Bladder microvascular endothelial cell (primary cell): Measurements from ENCODE around the gene EIF2B4. TPM values are rescaled to one million over a fixed set of nuclear protein-coding genes. Genes with fewer than 3 reads are reported as not detected.

Experiments
- total RNA-seq: library from RNA; depleted of rRNA; stranded (reverse); fragments of >200 nt; gene quantifications from 2 replicates; pipeline ENCODE4 v1.2.3, GENCODE V29; 2014

EIF2B4 gene
- total RNA-seq, result 22.7 and 28.9 TPM in 2 replicates

GRCh38 chr2:27370026-27370815 is at the start of gene EIF2B4, which contains the start of gene SNX17:
TSS of gene EIF2B4 (minus strand) at chr2:27370338. CDS start at chr2:27370314, 24 bp downstream.
TSS of gene SNX17 (plus strand) at chr2:27370616. CDS start at chr2:27370744, 128 bp downstream.

GRCh38 chr2:27409321-27410073 is 39.4 kb upstream of the EIF2B4 start, which contains the start of gene PPM1G:
TSS of gene PPM1G (minus strand) at chr2:27409591. CDS start at chr2:27409422, 169 bp downstream.

GRCh38 chr2:27380626-27381545 is 10.7 kb upstream of the EIF2B4 start, which contains the start of gene ZNF513:
TSS of gene ZNF513 (minus strand) at chr2:27380734. CDS start at chr2:27380526, 208 bp downstream.

GRCh38 chr2:27356382-27357181 is 13.6 kb downstream of the EIF2B4 start, which contains the start of gene GTF3C2:
TSS of gene GTF3C2 (minus strand) at chr2:27356764. CDS start at chr2:27343554, 13,210 bp downstream.

GRCh38 chr2:27322766-27323595 is 47.2 kb downstream of the EIF2B4 start, which contains the start of gene MPV17:
TSS of gene MPV17 (minus strand) at chr2:27323097. CDS start at chr2:27322517, 580 bp downstream.

Other genes starting within 250 kb of the EIF2B4 start
- gene ABHD1, start 246.5 kb downstream of the EIF2B4 start, total RNA-seq, result 0.06 TPM in 1 of 2 replicates, not detected in the other
- gene PREB, start 235.7 kb downstream of the EIF2B4 start, total RNA-seq, result 23.2 and 61.4 TPM in 2 replicates
- gene PRR30, start 230.9 kb downstream of the EIF2B4 start, total RNA-seq, result not detected in 2 replicates
- not detected in 2 replicates for gene TCF23, start 221.3 kb downstream of the EIF2B4 start, total RNA-seq
- 95.0 and 112 TPM in 2 replicates for gene ATRAID, start 158.3 kb downstream of the EIF2B4 start, total RNA-seq
- gene SLC5A6, start 158.1 kb downstream of the EIF2B4 start, total RNA-seq, result 10.7 and 57.2 TPM in 2 replicates
- 27.0 and 81.6 TPM in 2 replicates for gene CAD, start 153.0 kb downstream of the EIF2B4 start, total RNA-seq
- gene SLC30A3, start 107.3 kb downstream of the EIF2B4 start, total RNA-seq, result 0.81 and 34.7 TPM in 2 replicates
- 0.16 and 4.4 TPM in 2 replicates for gene DNAJC5G, start 94.9 kb downstream of the EIF2B4 start, total RNA-seq
- 3.1 TPM in 1 of 2 replicates, not detected in the other for gene TRIM54, start 87.9 kb downstream of the EIF2B4 start, total RNA-seq
- gene UCN, start 61.9 kb downstream of the EIF2B4 start, total RNA-seq, result 0.44 and 0.49 TPM in 2 replicates
- gene MPV17, start 47.2 kb downstream of the EIF2B4 start, total RNA-seq, result 32.4 and 55.7 TPM in 2 replicates
- gene GTF3C2, start 13.6 kb downstream of the EIF2B4 start, total RNA-seq, result 18.3 and 38.1 TPM in 2 replicates
- gene SNX17, start 278 bp upstream of the EIF2B4 start, total RNA-seq, result 99.7 and 119 TPM in 2 replicates
- 5.2 and 9.3 TPM in 2 replicates for gene ZNF513, start 10.4 kb upstream of the EIF2B4 start, total RNA-seq
- 113 and 147 TPM in 2 replicates for gene PPM1G, start 39.3 kb upstream of the EIF2B4 start, total RNA-seq
- 87.1 and 120 TPM in 2 replicates for gene NRBP1, start 58.3 kb upstream of the EIF2B4 start, total RNA-seq
- 0.44 and 0.49 TPM in 2 replicates for gene KRTCAP3, start 72.0 kb upstream of the EIF2B4 start, total RNA-seq
- gene IFT172, start 119.4 kb upstream of the EIF2B4 start, total RNA-seq, result 12.0 and 20.0 TPM in 2 replicates
- gene FNDC4, start 124.9 kb upstream of the EIF2B4 start, total RNA-seq, result 11.6 and 14.6 TPM in 2 replicates
- under 0.01 and 0.19 TPM in 2 replicates for gene GCKR, start 126.5 kb upstream of the EIF2B4 start, total RNA-seq
- gene ZNF512, start 212.7 kb upstream of the EIF2B4 start, total RNA-seq, result 11.2 and 26.9 TPM in 2 replicates